Stimulated activated CD4-positive, alpha-beta T cell treated with anti-CD3 and anti-CD28 coated beads, TNF-alpha, amount 100 ng/mL, for 4 hours (primary cell): ENCODE data around the gene PRRT1B.

Experiments
- DNase-seq, 3 experiments: peaks; one replicate each; pipeline ENCODE4 v3.0.0-alpha.2; 2020; ENCODE audit warnings: low read depth in 3 of 3

The PRRT1B gene

DNA sequence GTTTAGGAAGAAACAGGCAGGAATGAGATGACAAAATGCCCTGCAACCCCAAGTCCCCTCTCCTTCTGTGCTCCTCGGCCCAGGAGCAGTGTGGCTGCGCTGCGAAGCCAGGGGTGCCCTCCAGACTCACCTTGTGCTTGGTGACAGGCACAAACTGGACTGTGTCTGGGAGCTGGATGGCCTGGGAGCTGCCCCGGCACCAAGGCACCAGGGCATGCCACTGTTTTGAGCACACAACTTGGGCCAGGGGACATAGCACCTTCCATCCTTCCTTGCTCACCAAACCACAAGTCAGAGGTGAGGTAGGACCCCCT lies 51.1 kb downstream of the PRRT1B start:
- DNase-seq, result no peak

DNA sequence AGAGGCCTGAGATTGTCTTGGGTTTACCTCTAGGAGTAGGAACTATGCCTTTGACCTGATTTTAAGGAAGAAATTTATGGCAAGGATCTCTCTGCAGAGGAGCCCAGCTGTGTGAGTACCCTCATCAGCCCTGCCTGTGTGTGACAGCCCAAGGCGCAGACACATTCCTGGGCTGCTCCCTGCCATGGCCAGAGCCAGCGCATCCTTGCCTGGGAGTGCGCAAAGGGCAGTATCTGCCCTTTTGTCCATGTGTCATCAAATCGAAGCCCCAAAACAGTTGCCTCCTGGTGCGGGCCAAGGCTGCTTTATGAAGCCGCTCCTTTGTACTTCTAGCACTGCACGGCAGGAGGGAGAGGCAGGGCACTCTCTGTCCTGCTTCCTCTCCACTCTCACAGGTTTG lies 51.9 kb downstream of the PRRT1B start:
- no peak for DNase-seq

DNA sequence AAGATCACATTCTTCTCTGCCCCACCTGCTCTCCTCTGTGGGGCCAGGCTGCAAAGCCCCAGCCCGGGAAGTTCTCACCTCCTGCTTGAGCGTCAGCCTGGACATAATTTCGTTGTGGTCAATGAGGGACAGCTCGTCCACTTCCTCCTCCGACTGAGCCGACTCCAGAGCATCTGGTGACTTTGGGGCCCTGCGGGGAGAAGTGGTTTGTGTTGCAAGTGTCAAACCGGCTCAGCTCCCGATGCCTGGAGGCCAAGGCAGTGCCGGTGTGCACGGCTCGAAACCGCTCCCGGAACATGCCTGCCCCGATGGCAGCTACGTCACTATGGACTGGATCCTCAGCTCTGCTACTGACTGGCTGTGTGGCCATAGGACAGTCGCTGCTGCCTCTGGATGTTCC lies 52.8 kb downstream of the PRRT1B start:
- DNase-seq, result no peak

DNA sequence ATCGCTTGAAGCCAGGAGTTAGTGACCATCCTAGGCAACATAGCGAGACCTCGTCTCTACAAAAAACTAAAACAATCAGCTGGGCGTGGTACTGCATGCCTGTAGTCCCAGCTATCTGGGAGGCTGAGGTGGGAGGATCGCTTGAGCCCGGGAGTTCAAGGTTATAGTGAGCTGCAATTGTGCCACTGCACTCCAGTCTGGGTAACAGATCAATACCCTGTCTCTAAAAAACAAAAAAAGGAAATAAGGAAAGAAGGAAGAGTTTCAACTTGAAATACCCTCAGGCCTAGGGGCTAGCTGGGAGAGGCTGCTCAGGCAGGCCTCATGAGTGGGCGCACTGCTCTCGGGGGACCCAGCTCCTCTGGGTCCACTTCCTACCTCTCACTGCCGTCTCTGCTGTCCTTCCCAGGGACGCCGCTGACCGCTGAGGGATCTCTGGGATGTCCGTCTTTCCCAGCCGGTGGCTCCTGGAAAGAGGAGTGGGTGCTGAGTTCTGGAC lies 56.4 kb downstream of the PRRT1B start:
- no peak for DNase-seq

DNA sequence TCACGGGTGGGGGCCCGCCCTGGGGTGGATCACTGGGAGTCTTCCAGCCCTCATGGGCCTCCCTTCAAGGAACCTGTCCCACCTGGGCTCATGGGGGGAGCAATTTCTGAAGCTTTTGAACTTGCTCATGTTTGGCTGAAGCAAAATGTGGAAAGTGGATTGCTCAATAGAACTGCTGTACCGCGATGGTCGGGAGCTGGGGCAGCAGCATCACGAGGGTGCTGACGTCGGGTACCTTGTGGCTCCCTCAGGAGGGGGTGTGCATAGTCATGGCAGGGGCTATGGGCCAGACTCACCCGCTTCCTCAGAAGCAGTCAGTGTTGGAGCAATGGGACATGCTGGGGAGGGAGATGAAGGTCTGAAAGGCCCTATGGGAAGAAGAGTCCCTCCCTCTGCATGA lies 57.9 kb downstream of the PRRT1B start:
- DNase-seq, result no peak

DNA sequence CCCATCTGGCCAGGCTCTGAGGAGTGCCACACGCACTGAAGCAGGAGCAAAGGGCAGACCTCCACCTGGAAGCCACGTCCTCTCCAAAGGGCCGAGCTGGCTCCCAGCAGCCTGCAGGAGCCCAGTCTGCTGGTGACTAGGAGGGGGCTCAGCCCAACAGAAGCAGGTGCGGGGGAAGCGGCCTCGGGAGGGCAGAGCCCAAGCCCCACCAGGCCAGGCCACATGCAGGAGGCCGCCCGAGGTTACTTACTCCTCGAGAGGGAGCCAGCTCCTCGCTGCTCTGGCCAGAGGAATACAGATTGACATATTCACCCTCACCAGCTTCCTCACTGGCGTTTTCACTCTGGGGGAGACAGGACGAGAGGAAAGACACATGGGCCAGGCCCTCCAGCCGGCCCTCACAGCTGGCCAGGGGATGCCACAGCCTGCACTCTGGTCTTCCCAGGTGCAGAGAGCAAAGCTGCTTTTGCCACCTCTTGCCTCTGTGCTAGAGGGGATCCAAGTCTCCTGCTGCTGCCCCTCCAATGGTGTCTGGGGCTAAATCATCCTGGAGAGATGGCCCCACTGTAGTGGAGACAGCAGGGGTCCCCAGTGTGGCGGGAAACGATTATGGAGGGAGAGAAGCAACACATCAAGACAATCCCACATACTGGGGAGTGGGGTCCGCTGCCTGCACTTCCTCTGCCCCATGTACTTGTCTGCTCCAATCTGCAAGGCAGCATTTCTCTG lies 58.6 kb downstream of the PRRT1B start:
- no peak for DNase-seq

DNA sequence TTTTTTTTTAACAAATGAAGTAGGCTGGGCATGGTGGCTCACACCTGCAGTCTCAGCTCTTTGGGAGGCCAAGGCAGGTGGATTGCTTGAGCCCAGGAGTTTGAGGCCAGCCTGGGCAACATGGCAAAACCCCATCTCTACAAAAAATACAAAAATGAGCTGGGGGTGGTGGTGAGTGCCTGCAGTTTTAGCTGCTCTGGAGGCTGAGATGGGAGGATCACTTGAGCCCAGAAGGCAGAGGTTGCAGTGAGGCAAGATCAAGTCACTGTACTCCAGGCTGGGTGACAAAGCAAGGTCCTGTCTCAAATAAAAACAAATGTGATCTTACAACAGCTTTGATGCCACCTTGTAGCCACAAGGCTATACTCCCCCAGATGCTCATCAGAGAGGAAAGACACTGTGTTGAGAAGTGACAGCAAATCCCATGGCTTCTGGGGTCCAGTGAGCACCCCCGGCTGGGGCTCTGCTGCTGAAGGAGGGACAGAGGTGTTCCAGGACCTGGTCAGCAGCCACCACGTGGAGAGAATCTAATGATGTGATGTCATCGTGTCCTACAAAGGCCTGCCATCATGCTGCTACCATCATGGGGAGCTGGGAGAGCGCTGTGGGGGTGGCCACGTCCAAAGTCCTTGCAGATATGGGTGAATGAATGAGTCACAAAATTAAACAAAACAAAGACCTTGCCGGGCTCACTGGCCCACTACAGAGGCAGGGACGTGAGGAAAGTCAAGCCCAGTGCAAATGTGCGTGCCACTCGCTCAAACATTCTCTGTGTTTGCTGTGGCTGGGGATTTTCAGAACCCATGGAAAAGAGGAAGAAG lies 60.7 kb downstream of the PRRT1B start:
- DNase-seq, result no peak

DNA sequence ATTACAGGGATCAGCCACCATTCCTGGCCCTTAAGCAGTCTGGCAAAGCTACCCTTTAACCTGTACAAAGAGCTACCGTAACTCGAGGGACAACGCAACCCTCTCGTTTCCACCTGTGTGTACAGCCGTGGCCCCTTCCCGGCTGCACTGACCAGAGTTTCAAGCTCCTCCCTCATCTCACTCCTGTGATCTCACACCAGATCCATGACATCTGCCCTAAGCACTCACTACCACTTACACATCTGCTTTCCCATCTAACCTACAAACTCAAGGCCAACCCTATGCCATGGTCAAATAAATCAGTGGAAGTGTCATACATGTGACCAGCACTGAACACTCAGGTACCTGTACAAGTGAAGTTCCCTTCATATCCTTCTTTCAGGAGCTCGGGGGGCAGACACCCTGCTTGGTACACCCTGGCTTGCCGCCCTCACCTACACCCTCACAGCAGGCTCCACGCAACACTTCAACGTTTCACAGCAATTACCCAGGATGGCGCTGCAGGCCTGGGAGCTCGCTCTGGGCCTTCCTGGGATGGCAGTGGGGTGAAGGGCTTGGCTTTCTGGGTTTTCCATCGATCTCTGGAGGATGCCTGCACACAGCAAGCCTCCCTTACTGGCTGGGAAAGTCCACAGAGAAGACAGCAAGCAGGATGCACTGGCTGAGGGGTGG lies 61.7 kb downstream of the PRRT1B start:
- no peak for DNase-seq

DNA sequence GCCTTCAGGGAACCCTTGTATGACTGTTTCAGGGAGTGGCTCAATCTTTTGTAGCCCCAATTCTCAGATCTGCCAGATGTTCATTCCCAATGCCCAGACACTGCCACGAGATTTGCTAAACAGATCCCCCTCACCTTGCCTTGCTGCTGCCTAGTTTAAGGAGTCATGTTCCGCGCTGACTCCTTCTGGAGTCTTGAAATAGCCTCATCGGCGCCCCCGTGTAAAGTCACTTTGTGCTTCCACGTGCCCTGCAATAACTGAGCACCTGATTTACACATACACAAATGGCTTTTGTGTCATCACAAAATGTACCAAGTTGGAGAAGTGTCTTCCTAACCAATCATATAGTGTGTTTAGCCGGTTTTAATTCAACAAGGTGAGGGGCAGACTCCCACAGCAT lies 62.3 kb downstream of the PRRT1B start:
- DNase-seq, result no peak

DNA sequence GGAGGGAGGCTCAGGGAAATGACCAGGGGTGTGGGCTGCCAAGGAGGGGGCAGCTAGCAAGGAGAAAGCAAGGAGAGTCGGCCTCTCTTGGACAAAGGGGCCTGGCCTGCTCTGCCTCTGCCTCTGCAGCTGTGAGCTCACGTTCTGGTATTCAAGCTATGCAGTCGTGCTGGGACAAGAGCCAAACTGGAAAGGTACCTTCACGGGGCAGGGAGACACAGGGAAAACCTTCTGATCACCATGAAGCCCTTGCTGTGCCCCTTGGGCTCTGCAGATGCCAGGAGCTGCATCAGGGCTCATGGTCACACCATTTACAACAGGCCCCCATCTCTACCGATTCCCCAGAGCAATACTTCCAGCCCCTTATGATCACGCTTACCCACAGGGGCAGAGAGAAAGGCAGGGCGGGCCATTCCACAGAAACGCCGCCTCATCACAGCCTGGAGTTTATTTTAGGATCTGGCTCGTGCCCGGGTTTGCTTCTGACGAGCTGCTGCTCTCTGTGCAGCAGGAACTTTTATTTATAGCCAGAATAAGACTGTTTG lies 63.2 kb downstream of the PRRT1B start:
- DNase-seq, result no peak
